WI38 (cell line): ENCODE data around the gene SEC24A.
"Not testable (repeated sequence)": the region's sequence is repeated elsewhere in the genome, so short reads cannot be mapped to it uniquely, and the experiment has no call there.

ENCODE experiments used
- H3K4me3 ChIP-seq: 2 replicates; pipeline ENCODE4 v1.5.1; 2011; ENCODE audit warnings: low read depth, mild to moderate bottlenecking, control low read depth, low read length
- CTCF ChIP-seq: IDR thresholded peaks from 2 replicates; pipeline ENCODE4 v1.5.1; 2012; ENCODE audit warnings: low read depth, mild to moderate bottlenecking, control low read depth, low read length

Gene SEC24A

GRCh38 chr5:134692722-134693121 is 44.1 kb downstream of the SEC24A start:
- no peak for TF ChIP-seq CTCF
- no peak overlapping the region for H3K4me3 ChIP-seq

- H3K4me3 ChIP-seq, result no peak overlapping the region
- no peak for TF ChIP-seq CTCF
These were observed 59.7 kb downstream of the SEC24A start for GRCh38 chr5:134708301-134708700.

GRCh38 chr5:134714120-134714519 is 65.5 kb downstream of the SEC24A start:
- no peak overlapping the region for H3K4me3 ChIP-seq
- no peak for TF ChIP-seq CTCF

GRCh38 chr5:134714541-134714940 is 66.0 kb downstream of the SEC24A start:
- TF ChIP-seq CTCF, result no peak
- no peak overlapping the region for H3K4me3 ChIP-seq

DNA sequence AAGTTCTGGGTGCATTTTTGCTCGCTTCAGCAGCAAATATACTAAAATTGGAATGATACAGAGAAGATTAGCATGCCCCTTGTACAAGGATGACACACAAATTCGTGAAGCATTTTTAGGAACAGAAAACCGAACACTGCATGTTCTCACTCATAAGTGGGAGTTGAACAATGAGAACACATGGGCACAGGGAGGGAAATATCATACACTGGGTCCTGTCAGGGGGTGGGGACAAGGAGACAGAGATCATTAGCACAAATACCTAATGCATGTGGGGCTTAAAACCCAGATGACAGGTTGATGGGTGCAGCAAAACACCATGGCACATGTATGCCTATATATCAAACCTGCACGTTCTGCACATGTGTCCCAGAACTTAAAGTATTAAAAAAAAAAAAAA is 66.9 kb downstream of the SEC24A start:
- H3K4me3 ChIP-seq, result not testable (repeated sequence)

DNA sequence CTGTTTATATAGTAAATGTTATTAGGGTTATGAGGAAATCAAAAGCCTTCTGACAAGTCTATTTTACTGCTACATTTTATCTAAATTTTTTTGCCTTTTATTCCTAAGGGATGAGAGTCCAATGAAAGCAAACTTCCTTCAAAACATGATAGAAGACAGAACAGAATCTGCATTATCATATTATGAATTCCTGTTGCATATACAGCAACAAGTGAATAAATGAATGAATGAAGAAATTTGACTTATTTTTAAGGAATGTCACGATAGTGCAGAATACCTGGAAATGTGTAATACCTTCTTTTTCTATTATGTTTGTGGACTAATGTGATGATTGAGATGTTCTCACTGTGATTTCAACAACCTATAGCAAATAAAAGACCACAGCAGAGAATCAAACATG is 76.3 kb downstream of the SEC24A start:
- TF ChIP-seq CTCF, result no peak
- no peak overlapping the region for H3K4me3 ChIP-seq

GRCh38 chr5:134732819-134733218 is 84.2 kb downstream of the SEC24A start:
- TF ChIP-seq CTCF, result no peak

DNA sequence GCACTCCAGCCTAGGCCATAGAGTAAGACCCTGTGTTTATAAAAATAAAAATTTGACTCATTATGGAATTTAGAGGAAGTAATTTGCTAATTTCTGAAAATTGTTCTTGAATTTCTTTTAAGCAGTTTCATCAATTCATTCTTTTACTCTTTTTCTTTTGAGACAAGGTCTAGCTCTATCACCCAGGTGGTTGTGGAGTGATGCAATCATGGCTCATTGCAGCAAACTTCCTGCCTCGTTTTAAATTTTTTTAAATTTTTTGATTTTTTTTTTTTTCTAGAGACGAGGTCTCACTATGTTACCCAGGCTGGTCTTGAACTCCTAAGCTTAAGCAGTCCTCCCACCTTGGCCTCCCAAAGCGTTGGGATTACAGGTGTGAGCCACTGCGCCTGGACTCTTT is 86.7 kb downstream of the SEC24A start:
- TF ChIP-seq CTCF, result no peak
- H3K4me3 ChIP-seq, result no peak overlapping the region

More at GRCh38 chr5:134732819-134733218, 84.2 kb downstream of the SEC24A start:
- H3K4me3 ChIP-seq, result no peak overlapping the region
